SK-N-MC (cell line): ENCODE data around the gene ZSCAN12.
"Not testable (repeated sequence)": the region's sequence is repeated elsewhere in the genome, so short reads cannot be mapped to it uniquely, and the experiment has no call there.

Source experiments
- DNase-seq: peaks from one replicate; pipeline ENCODE4 v3.0.0-alpha.2; 2011; ENCODE audit warnings: low read depth, low spot score
- H3K27ac ChIP-seq: fragments of 200-600 bp; sonication (generic); 2 replicates; pipeline ENCODE4 v1.5.1; 2016; ENCODE audit warnings: mixed run types
- H3K36me3 ChIP-seq: fragments of 200-600 bp; sonication (generic); 2 replicates; pipeline ENCODE4 v1.6.1; 2017; ENCODE audit warnings: antibody characterized with exemption, low read length, mixed read lengths; ENCODE audit not compliant: insufficient read depth
- H3K4me3 ChIP-seq: fragments of 200-600 bp; sonication (generic); 2 replicates; pipeline ENCODE4 v1.5.1; 2016
- H3K9ac ChIP-seq: fragments of 200-600 bp; sonication (generic); 2 replicates; pipeline ENCODE4 v1.8.0; 2017; ENCODE audit warnings: mixed run types, mixed read lengths; ENCODE audit not compliant: insufficient read length
- H3K9me3 ChIP-seq: fragments of 200-600 bp; sonication (generic); 2 replicates; pipeline ENCODE4 v1.6.1; 2017; ENCODE audit warnings: low read depth, mild to moderate bottlenecking, antibody characterized with exemption, low read length, moderate library complexity, mixed read lengths
- EZH2 ChIP-seq: fragments of 200-600 bp; sonication (generic); IDR thresholded peaks from one replicate; pipeline ENCODE4 v1.6.1; 2017; ENCODE audit warnings: antibody characterized with exemption
- FOXP2 ChIP-seq: optimal IDR thresholded peaks from 2 replicates; pipeline ENCODE3; 2011; ENCODE audit warnings: mild to moderate bottlenecking, moderate library complexity; ENCODE audit not compliant: insufficient read depth; ENCODE audit errors: extremely low read length, control extremely low read depth
- POLR2AphosphoS5 ChIP-seq: IDR thresholded peaks from 2 replicates; pipeline ENCODE4 v1.6.1; 2012; ENCODE audit warnings: mild to moderate bottlenecking, low read depth, low read length, borderline replicate concordance

The ZSCAN12 gene

DNA sequence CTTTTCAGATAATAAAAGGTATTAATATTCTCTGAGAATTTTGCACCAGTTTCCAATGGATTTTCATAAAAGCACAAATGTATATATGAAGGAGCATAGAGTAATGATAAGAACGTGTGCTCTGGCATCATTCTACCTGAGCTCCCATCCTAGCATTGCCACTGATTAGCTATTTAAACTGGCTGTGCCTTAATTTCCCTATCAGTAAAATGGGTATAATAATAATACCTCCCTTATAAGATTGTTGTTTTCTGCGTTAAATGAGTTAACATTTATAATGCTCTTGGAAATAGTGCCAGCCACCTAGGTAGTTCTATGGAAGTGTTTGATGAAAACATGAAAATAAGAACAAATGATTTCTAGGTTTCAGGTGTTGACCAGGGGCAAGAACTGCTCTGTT, 38.6 kb downstream of the ZSCAN12 start:
- H3K27ac ChIP-seq: no peak overlapping the region
- H3K4me3 ChIP-seq: no peak overlapping the region
- TF ChIP-seq EZH2: no peak
- no peaks in the 10 kb centered on the region for H3K9me3 ChIP-seq
- no peak overlapping the region for H3K9ac ChIP-seq
- H3K36me3 ChIP-seq: peaks cover 17% of the 10 kb centered on the region
- no peak for DNase-seq

GRCh38 chr6:28359562-28359961, 40.0 kb downstream of the ZSCAN12 start:
- H3K36me3 ChIP-seq, H3K9me3 ChIP-seq, H3K4me3 ChIP-seq, H3K9ac ChIP-seq, H3K27ac ChIP-seq, DNase-seq: not testable (repeated sequence)

DNA sequence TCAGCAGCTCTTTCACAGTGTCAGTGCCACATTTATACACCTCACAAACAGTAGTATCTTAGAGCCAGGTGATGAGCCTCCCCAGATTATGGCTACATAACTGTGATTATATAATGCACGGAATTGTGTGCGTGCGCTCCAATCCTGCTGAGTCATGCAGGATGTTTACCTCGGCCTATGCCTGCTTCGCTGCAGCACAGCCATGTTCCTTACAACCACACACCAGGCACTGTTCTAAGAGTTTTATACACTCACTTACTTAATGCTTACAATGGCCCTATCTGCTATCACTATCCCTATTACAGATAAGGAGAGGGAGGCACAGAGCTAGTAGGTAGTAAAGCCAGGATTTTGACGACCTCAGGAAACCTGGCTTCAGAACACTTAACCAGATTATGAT, 42.5 kb downstream of the ZSCAN12 start:
- no peak for TF ChIP-seq POLR2AphosphoS5
- Histone ChIP-seq H3K9me3 (no peaks in the 10 kb centered on the region), H3K27ac (no peak overlapping the region), H3K4me3 (no peak overlapping the region), H3K36me3 (no peaks in the 10 kb centered on the region), H3K9ac (no peak overlapping the region)
- no peak for DNase-seq

- no peak overlapping the region for H3K27ac ChIP-seq
- H3K9ac ChIP-seq: peak overlapping the region; percentile 30
- H3K36me3 ChIP-seq: no peaks in the 10 kb centered on the region
- H3K4me3 ChIP-seq: no peak overlapping the region
- DNase-seq: no peak
- H3K9me3 ChIP-seq: no peaks in the 10 kb centered on the region
- no peak for TF ChIP-seq FOXP2
- no peak for TF ChIP-seq EZH2
- no peak for TF ChIP-seq POLR2AphosphoS5
Observed at GRCh38 chr6:28356666-28357020, 42.9 kb downstream of the ZSCAN12 start.

DNA sequence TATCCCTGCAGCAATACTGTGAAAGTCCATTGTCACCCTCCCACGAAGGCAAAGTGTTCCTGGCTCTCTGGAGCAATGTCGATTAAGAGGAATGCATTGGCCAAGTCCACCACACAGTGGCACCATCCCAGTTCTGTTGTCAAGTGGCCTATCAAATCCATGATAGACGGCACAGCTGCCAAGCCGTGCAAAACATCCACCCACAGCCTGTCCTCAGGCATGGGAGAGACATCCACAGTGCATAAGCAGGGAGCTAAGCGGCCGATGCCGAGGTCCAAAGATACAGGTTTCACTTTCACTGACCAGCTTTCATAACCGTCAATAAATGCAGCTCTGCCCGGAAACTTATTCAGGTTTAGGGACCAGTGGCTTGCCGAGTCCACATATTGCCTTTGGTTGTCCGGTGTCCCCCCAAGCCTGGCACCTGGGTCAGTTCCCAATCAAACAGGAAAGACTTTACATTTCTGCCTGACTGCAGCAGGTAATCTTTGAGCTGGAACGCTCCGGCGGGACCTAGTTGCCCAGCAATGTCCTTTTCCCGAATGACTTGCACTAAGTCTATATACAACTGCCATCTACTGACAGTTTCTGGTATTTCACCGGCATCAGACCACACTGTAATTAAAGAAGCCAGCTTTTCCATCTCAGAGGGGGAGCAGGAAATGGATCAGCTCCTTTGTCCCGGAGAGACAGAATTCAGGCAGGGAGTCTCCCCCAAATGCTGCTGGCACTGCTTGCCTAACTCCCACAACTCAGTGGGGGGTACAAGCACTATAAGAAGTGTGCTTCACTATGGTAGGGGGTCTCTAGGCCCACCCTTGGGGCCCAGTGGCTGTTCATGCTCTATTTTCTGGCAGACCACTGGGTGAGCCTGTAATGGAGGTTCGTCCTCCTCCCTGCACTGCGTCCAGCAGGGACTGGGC, 43.5 kb downstream of the ZSCAN12 start:
- DNase-seq: peak; percentile 85
- Histone ChIP-seq H3K4me3 (peak overlapping the region; percentile 79), H3K36me3 (no peaks in the 10 kb centered on the region), H3K27ac (no peak overlapping the region), H3K9ac (peak overlapping the region; percentile 65), H3K9me3 (no peaks in the 10 kb centered on the region)
- TF ChIP-seq POLR2AphosphoS5: 0 out of 2 replicates have a peak, but pooled peaks have one; percentile 28
- TF ChIP-seq EZH2: no peak

GRCh38 chr6:28354688-28355554, 44.6 kb downstream of the ZSCAN12 start:
- no peak overlapping the region for H3K27ac ChIP-seq
- no peak overlapping the region for H3K9ac ChIP-seq
- TF ChIP-seq EZH2 (no peak), FOXP2 (no peak), POLR2AphosphoS5 (no peak)
- no peaks in the 10 kb centered on the region for H3K36me3 ChIP-seq
- DNase-seq: no peak
- no peaks in the 10 kb centered on the region for H3K9me3 ChIP-seq
- peak overlapping the region; percentile 79 for H3K4me3 ChIP-seq

- no peaks in the 10 kb centered on the region for H3K9me3 ChIP-seq
- no peak for DNase-seq
- H3K4me3 ChIP-seq: no peak overlapping the region
- TF ChIP-seq EZH2 (no peak), POLR2AphosphoS5 (no peak), FOXP2 (no peak)
- no peaks in the 10 kb centered on the region for H3K36me3 ChIP-seq
- no peak overlapping the region for H3K27ac ChIP-seq
- no peak overlapping the region for H3K9ac ChIP-seq
Observed at GRCh38 chr6:28353981-28354676, 45.4 kb downstream of the ZSCAN12 start.

DNA sequence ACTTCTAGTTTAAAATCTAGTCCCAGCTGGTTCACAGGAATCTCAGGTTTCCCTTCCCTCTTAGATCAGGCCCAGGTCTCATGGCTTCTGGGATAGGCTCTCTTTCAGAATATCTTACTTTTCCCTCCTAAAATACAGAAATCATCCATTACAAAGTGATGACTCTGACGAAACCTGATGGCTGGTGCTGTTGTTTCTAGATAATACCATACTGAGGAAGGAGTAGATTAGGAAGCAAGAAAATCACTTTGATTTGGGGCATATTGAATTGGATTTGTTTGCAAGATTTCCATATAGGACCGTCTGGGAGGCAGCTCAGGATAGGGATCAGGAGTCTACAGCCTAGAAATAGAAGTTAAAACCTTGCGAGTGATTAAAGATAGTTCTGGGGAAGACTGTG, 46.2 kb downstream of the ZSCAN12 start:
- TF ChIP-seq POLR2AphosphoS5 (no peak), FOXP2 (no peak), EZH2 (no peak)
- Histone ChIP-seq H3K27ac (no peak overlapping the region), H3K4me3 (no peak overlapping the region), H3K9me3 (no peaks in the 10 kb centered on the region), H3K9ac (no peak overlapping the region), H3K36me3 (no peaks in the 10 kb centered on the region)
- no peak for DNase-seq
